K562 (cell line): ENCODE measurements around the gene CFAP298. TPM values are rescaled to one million over a fixed set of nuclear protein-coding genes. Genes with fewer than 3 reads are reported as not detected.

Source experiments
- ATAC-seq: fragments of 200-7000 bp; cut with Tn5 transposase; 3 replicates; pipeline ENCODE4 v1.9.1; 2020; ENCODE audit warnings: moderate library complexity
- BruUV-seq: library from RNA; stranded (reverse); fragments of 400-500 nt; replicated peaks from 2 replicates; lab custom pipeline; 2021; lab: Mats Ljungman, UMichigan
- CTCF ChIA-PET: fragments of 300-600 bp; formaldehyde crosslinking; extraction: SDS; loops from one replicate; lab custom pipeline; 2021; ENCODE audit warnings: low intra/inter-chr PET ratio; lab: Yijun Ruan, JAX
- POLR2A ChIA-PET: fragments of 300-600, 350-650 bp; sonication (Branson Sonifier 250); formaldehyde crosslinking; extraction: SDS; loops from one replicate; lab custom pipeline; 2021; ENCODE audit warnings: antibody characterized with exemption, inconsistent platforms; lab: Yijun Ruan, JAX
- DNase-seq, 4 experiments: peaks; one replicate each; pipeline versions ENCODE4 v3.0.0 to v3.0.0-alpha.2; 2011 to 2018; ENCODE audit warnings: low spot score in 3 of 4, mixed read lengths in 3 of 4; ENCODE audit errors: extremely low read depth in 1 of 4
- FAIRE-seq: peaks from 2 replicates; lab custom pipeline; 2011; peaks lifted over from hg19 to GRCh38; lab: Jason Lieb, UNC
- H2AFZ ChIP-seq: 2 replicates; pipeline ENCODE4 v1.6.0; 2011; ENCODE audit warnings: low read depth, low read length, control low read depth, inconsistent platforms
- H3K27ac ChIP-seq: fragments of 200-600 bp; 3 replicates; pipeline ENCODE4 v1.8.0; 2011; ENCODE audit warnings: low read depth, mild to moderate bottlenecking, control low read depth, inconsistent platforms, low read length, moderate library complexity, mixed read lengths; ENCODE audit errors: extremely low read depth
- H3K27me3 ChIP-seq, 2 experiments: fragments of 300-600 bp in 1 of 2; 2 replicates in 1 of 2; 3 replicates in 1 of 2; pipeline versions ENCODE4 v1.6.0 to v1.8.0; 2011; ENCODE audit warnings: inconsistent platforms in 2 of 2, low read length in 2 of 2, mild to moderate bottlenecking in 1 of 2, mixed read lengths in 1 of 2, moderate library complexity in 1 of 2; ENCODE audit not compliant: control insufficient read depth in 2 of 2, insufficient read depth in 2 of 2
- H3K36me3 ChIP-seq: fragments of 300-600 bp; 3 replicates; pipeline ENCODE4 v1.8.0; 2011; ENCODE audit warnings: mild to moderate bottlenecking, low read length, inconsistent platforms; ENCODE audit not compliant: control insufficient read depth, insufficient read depth
- H3K4me1 ChIP-seq, 2 experiments: fragments of 200-600 bp in 1 of 2; replicated peaks in 1 of 2; 2 replicates in 1 of 2; 3 replicates in 1 of 2; pipeline versions ENCODE4 v1.5.1 to v1.8.0; 2011; ENCODE audit warnings: inconsistent platforms in 2 of 2, low read length in 2 of 2, mild to moderate bottlenecking in 1 of 2, mixed read lengths in 1 of 2, moderate library complexity in 1 of 2; ENCODE audit not compliant: control insufficient read depth in 2 of 2, insufficient read depth in 2 of 2
- H3K4me2 ChIP-seq: 2 replicates; pipeline ENCODE4 v1.6.1; 2011; ENCODE audit warnings: low read length, control low read depth, inconsistent platforms, mixed read lengths; ENCODE audit not compliant: insufficient read depth
- H3K4me3 ChIP-seq: fragments of 200-600 bp; sonication (generic), shearing (Covaris generic); 2 replicates; pipeline ENCODE4 v1.5.1; 2016; ENCODE audit warnings: control low read depth, inconsistent platforms
- H3K79me2 ChIP-seq: fragments of 200-600 bp; 3 replicates; pipeline ENCODE4 v1.8.0; 2011; ENCODE audit warnings: low read length, inconsistent platforms; ENCODE audit not compliant: control insufficient read depth, insufficient read depth
- H3K9ac ChIP-seq, 2 experiments: 2 replicates each; pipeline versions ENCODE4 v1.6.0 to v1.6.1; 2011; ENCODE audit warnings: low read depth in 2 of 2, low read length in 2 of 2, control low read depth in 1 of 2, inconsistent platforms in 1 of 2, mild to moderate bottlenecking in 1 of 2, mixed read lengths in 1 of 2; ENCODE audit not compliant: insufficient read depth in 1 of 2
- H3K9me1 ChIP-seq: one replicate; pipeline ENCODE4 v1.6.0; 2011; ENCODE audit warnings: inconsistent platforms, mild to moderate bottlenecking, low read length, moderate library complexity; ENCODE audit not compliant: control insufficient read depth, insufficient read depth
- H3K9me3 ChIP-seq: replicated peaks from 2 replicates; pipeline ENCODE4 v1.5.1; 2011; ENCODE audit warnings: low read depth, low read length, inconsistent platforms; ENCODE audit not compliant: control insufficient read depth, insufficient read depth
- H4K20me1 ChIP-seq: replicated peaks from 2 replicates; pipeline ENCODE4 v1.6.1; 2011; ENCODE audit warnings: low read length, inconsistent platforms, mixed read lengths; ENCODE audit not compliant: control insufficient read depth, insufficient read depth
- PHF20 ChIP-seq: fragments of 450-650 bp; IDR thresholded peaks from 2 replicates; pipeline ENCODE4 v1.6.1; 2018; ENCODE audit not compliant: partially characterized antibody
- in situ Hi-C: fragments of 300-500 bp; cut with MboI; formaldehyde crosslinking; loops from 4 replicates; pipeline ENCODE4 v1.15.0; 2018; ENCODE audit warnings: inconsistent platforms, mixed read lengths
- intact Hi-C: fragments of 100-400 bp; cut with micrococcal nuclease; formaldehyde crosslinking; loops from 2 replicates; pipeline ENCODE4 v1.14.2; 2022
- polyA plus RNA-seq, 8 experiments: library from polyadenylated mRNA; depleted of rRNA in 4 of 8; stranded (reverse) in 5 of 8; unstranded in 3 of 8; fragments of >200 nt; fragmentation: Nextera tagmentation in 2 of 8; fragmentation: Illumina TruSeq in 1 of 8; extraction: Ambion mirVana in 2 of 8; extraction: Trizol in 1 of 8; gene quantifications; 2 replicates each; pipeline versions ENCODE4 v1.2.1 to v1.2.3, GENCODE V29; 2011 to 2014; ENCODE audit warnings: inconsistent platforms in 1 of 8, missing spikeins in 1 of 8
- total RNA-seq, 7 experiments: library from RNA; depleted of rRNA in 6 of 7; stranded (reverse); fragments of >200 nt in 6 of 7; fragmentation: Illumina TruSeq in 2 of 7; extraction: Trizol in 2 of 7; gene quantifications; 2 replicates each; pipeline versions ENCODE4 v1.2.1 to v1.2.3, GENCODE V29; 2011 to 2021; ENCODE audit warnings: low replicate concordance in 1 of 7
- TF ChIP-seq, protein P1 (sequence below): fragments of 250-450 bp; sonication (Bioruptor Pico); IDR thresholded peaks from 2 replicates; pipeline ENCODE4 v1.8.0; 2022; ENCODE audit warnings: moderate library complexity, mild to moderate bottlenecking, inconsistent platforms
- TF ChIP-seq, protein P2 (sequence below): fragments of 450-650 bp; formaldehyde crosslinking; IDR thresholded peaks from 2 replicates; pipeline ENCODE4 v1.4.0; 2022; ENCODE audit warnings: mild to moderate bottlenecking, moderate library complexity

Gene CFAP298
- total and polyA plus RNA-seq, 9 of the 15 experiments (the other 6 are each of a cell fraction or from before 2014, with no cell fraction given): 31.4 to 178 (median 89.7) TPM

DNA sequence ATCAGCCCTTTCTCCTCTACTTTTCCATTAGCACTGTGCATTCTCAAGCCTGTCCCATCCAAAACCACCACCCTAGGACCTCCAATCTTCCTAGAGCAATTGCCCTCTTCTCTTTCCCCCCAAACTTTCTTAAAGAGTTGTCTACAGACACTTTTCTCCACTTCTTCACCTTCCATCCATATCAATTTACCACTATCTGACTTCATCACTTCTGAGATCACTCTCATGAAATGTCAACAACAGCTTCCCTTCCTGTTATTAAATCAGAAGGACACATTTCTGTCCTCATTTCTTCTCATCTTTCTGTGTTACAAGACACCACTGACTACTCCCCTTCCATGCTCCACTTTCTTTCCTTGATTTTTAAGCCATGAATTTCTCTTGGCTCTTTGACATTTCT lies 36.0 kb upstream of the CFAP298 start:
- DNase-seq (no peak), ATAC-seq (no peak), FAIRE-seq (no peak)
- Histone ChIP-seq H3K36me3 (peaks cover 31% of the 10 kb centered on the region; the same call in 2 of the 3 replicates), H3K27ac (no peak overlapping the region), H3K4me2 (no peak overlapping the region), H3K4me1 (peaks cover 5% of the 10 kb centered on the region in 2 experiments; a peak in 3 of 5 replicates), H3K79me2 (no peaks in the 10 kb centered on the region), H2AFZ (no peak overlapping the region), H3K4me3 (no peak overlapping the region), H3K9me1 (no peaks in the 10 kb centered on the region), H3K9ac (no peak overlapping the region), H3K27me3 (no peaks in the 10 kb centered on the region), H4K20me1 (no peaks in the 10 kb centered on the region), H3K9me3 (no peaks in the 10 kb centered on the region)
- intact Hi-C loops: no loop called here
- in situ Hi-C loops: no loop called here
- TF ChIP-seq PHF20: no peak
- TF ChIP-seq, protein P1, sequence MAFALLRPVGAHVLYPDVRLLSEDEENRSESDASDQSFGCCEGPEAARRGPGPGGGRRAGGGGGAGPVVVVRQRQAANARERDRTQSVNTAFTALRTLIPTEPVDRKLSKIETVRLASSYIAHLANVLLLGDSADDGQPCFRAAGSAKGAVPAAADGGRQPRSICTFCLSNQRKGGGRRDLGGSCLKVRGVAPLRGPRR (CRISPR knock-in tag): no peak
- TF ChIP-seq, protein P2, sequence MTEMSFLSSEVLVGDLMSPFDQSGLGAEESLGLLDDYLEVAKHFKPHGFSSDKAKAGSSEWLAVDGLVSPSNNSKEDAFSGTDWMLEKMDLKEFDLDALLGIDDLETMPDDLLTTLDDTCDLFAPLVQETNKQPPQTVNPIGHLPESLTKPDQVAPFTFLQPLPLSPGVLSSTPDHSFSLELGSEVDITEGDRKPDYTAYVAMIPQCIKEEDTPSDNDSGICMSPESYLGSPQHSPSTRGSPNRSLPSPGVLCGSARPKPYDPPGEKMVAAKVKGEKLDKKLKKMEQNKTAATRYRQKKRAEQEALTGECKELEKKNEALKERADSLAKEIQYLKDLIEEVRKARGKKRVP (CRISPR knock-in tag): no peak
- CTCF ChIA-PET: no interaction called here
- POLR2A ChIA-PET: interaction anchor here (1.4 to 3.8 kb wide), 3 partner anchors 7 to 16 kb away, joined by 3 to 14 read pairs (median 3); no protein-coding TSS in a partner anchor
- BruUV-seq: no TSS peak
